EL (cell line): ENCODE data around the gene DLEC1.
"Not testable (repeated sequence)": the region's sequence is repeated elsewhere in the genome, so short reads cannot be mapped to it uniquely, and the experiment has no call there.

Experiments used
- DNase-seq: peaks from one replicate; pipeline ENCODE4 v3.0.0-alpha.2; 2016

The DLEC1 gene

GRCh38 chr3:38084334-38085310, 45.6 kb downstream of the DLEC1 start:
- DNase-seq = peak; percentile 60

DNA sequence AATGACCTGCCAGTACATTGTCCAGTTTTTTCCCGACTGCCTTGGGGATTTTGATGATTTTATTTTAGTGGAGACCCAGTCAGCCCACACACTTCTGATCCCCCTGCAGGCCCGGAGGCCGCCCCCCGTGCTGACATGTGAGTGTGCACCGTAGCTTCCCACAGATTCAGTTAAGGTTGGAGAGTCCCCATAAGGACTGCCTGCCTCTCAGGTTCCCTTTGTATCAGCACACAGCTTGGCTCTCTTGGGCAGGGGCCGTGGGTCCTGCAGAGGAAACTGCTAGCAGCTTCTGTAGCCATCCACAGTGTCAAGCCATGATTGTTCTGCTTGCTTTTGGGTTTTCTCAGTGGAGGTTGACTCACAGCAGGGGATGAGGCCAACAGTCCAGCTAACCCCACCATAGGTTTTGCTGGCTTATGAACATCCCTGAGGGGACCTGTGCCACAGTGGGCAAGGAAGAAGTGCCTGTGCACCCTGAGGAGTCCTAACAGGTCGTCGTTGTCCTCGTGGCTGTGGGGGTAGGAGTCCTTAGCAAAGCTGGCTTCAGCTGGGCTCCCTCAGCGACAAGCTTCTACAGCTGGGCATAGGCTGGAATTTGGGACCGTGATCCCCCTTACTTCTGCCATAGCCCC, 46.4 kb downstream of the DLEC1 start:
- DNase-seq = no peak

DNA sequence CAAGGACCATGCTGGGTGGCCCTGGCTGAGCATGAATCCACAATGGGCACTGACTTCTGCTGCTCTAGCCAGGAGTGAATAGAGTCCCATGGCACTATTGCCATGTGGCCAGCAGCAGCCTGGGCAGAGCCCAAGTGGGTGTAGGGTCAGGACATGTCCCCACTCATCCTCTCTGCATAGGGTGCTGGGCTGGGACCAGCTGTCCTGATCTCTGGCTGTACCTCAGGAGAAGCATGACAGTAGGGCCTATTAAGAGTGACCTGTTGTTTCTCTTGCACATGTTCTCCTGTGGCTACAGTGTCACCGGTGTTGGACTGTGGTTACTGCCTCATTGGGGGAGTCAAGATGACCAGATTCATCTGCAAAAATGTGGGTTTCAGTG, 46.9 kb downstream of the DLEC1 start:
- no peak for DNase-seq

DNA sequence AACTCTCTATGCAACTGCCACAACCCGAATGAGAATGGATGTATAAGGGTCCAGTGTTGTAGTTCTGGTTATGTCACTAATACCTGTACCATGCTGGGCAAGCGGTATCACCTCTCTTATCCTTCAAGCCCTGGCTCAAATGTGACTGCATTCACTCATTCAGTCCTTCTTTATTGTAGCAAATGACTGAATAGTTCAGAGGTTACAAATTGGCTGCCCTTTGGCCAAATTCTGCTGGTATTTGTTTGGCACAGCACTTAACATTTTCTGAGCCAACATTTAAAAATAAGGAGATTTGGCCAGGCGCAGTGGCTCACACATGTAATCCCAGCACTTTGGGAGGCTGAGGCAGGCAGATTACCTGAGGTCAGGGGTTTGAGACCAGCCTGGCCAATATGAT, 47.5 kb downstream of the DLEC1 start:
- no peak for DNase-seq

DNA sequence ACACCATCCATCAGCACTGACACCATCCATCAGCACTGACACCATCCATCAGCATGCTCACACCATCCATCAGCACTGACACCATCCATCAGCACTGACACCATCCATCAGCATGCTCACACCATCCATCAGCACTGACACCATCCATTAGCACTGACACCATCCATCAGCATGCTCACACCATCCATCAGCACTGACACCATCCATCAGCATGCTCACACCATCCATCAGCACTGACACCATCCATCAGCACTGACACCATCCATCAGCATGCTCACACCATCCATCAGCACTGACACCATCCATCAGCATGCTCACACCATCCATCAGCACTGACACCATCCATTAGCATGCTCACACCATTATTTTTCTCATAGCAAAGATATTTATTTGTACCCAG, 48.3 kb downstream of the DLEC1 start:
- DNase-seq = not testable (repeated sequence)

- no peak for DNase-seq
Observed at GRCh38 chr3:38088126-38089078, 49.4 kb downstream of the DLEC1 start.

- no peak for DNase-seq
Observed at GRCh38 chr3:38089163-38089562, 50.2 kb downstream of the DLEC1 start.

DNA sequence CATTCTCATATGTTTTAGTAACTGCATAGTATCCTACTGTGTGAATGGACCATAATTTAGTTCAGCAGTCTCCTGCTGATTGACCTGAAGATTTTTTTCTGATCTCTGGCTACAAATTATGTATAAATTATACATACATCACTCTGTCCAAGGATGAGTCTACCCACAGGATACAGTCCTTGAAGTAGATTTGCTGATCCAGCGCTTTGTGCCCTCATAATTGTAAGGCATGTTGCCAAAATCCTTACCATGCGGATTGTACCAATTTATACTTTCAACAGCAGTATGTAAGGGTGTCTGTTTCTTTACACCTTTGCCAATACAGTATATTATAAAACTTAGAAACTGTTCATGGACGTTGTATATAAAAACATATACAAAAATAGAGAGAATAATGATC, 51.4 kb downstream of the DLEC1 start:
- no peak for DNase-seq

GRCh38 chr3:38094999-38095398, 56.0 kb downstream of the DLEC1 start:
- no peak for DNase-seq

DNA sequence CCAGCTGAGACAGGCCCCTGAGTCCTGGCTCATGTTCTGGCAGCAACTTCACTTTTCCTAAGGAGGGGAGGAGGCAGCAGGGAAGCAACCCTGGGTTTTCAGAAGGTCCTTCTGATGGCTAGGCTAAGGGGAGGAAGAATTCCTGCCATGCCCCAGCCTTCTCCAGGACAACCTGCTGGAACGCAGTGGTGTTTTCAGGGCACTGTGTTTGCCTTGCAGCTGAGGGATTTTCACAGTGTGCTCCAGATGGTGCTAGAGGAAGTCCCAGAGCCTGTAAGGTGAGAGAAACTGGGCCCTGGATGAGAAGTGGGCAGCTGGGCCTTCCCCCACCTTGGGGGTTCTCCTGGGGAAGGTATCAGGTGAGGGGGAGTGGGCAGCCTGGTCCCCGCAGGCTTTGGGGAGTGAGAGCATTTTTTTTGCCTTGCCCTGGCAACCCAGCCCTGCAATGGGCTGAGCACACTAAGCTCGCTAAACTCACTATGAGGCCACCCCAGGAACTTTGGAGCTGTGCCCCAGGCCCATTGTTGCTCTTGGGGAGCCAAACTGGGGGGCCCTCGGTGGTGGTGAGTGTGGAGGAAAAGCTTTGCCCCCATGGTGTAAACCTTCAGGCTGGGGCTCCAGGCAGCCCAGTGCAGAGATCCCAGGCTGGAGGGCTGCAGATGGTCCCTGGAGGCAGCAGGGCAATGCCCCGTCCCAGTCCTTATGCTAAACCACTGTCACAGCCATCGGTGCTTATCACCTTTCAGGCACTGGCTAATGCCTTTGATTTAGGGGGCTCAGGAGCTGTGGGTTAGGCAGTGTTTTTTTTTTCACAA, 56.9 kb downstream of the DLEC1 start:
- no peak for DNase-seq

GRCh38 chr3:38097446-38098375, 58.7 kb downstream of the DLEC1 start:
- DNase-seq = no peak

- DNase-seq = no peak
Observed at GRCh38 chr3:38098376-38098723, 59.3 kb downstream of the DLEC1 start.

GRCh38 chr3:38099518-38099917, 60.5 kb downstream of the DLEC1 start:
- no peak for DNase-seq

DNA sequence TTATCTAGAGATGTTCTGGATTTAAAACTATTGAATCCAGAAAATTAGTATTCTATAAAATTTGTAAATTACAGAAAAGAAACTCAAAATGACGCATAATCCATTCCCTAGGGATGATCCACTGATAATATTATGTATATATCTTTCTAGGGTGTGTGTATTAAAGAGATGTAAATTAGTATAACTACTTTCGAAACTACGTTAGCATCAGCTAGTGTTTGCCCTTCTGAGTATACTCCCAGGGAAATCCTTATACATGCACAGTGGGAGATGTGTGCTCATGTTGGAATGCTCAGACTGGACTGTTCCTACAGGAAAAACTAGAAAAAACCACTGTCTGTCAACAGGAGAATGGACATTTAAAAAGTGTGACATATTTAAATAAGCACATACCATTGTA, 61.5 kb downstream of the DLEC1 start:
- no peak for DNase-seq

DNA sequence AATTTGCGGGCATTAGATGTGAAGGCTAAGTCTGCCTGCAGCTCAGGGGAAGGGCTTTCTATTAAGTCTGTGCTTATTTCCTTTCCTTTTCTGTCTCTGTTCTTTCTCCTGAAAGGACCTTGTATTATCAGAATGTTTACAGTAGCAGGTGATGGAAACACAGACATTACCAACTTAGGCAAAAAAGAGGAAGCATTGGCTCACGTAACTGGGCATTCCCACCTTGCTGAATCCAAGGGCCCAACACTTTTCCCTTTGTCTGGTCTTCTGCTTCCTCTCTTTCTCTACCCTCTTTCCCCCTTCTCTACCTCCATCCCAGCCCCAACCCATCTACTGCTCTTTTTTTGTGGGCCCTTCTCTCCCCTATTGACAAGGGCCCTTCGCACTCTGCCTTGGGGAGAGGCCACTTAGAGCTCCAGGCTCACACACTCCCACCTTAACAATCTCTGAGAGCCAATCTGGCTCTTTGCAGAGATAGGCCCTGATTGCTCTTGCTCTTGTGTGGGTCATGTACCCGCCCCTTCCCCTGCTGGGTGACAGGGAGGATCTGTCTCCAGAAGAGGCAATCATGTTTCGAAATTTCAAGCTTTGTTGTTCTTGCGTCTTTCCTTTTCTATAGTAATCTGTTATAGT, 62.9 kb downstream of the DLEC1 start:
- no peak for DNase-seq

GRCh38 chr3:38102444-38102814, 63.4 kb downstream of the DLEC1 start:
- no peak for DNase-seq

DNA sequence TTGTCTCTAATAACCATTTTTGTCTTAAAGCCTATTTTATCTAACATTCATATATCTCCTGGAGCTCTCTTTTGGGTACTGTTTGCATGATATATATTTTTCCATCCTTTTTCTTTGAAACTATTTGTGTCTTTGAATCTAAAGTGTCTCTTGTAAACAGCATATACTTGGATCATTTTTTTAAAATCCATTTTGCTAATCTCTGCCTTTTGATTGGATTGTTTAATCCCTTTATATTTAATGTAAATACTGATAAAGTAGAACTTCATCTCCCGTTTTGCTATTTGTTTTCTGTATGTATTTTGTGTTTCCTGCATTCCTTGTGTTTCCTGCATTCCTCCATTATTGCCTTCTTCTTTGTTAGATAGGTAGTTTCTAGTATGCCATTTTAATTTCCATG, 66.5 kb downstream of the DLEC1 start:
- no peak for DNase-seq

GRCh38 chr3:38107911-38108648, 69.1 kb downstream of the DLEC1 start:
- DNase-seq = no peak

DNA sequence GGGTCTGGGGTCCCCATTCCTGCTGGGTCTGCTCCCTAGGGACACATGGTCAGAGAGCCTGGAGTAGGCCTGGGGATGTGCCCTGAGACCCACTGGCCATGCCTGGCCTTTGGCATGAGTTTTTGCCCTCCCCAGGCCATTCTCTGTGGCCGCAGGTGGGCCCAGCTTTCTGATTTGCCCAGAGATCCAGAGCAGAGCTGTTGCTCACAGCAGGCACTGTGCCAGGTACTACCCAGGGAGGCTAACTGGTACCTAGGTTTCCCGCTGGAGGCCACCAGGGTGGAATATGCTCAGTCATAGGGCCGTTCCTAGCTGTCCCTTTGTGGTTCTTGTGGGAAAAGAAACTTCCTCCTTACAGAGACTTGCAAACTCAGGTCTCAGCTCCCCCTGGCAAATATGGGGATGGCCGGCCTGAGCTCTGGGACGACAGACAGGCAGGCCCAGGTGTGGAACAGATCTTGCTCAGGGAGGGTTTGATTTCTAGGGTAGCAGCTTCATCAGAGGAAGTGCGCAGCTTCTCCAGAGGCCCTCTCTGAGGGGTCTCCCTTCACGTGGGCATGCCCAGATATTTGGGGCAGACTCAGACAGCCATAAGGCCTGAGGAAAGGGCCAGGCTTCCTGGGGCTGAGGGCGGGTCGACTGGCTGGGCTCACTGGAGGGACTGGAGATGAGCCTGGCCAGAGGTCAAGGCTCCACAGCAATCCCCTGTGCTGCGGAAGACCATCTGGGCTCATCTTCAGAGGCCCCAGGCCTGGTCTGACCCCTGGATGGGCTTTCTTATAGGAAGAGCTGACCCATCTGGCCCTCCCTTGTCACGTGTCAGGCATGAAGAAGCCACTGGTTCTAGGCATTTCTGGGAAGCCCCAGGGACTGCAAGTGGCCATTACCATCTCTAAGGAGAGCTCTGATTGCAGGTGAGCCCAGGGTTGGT, 69.9 kb downstream of the DLEC1 start:
- DNase-seq = no peak
